T-helper 1 cell (primary cell): ENCODE data around the gene PGAP3.

Experiments
- DNase-seq, 5 donors: peaks; one replicate each; pipeline ENCODE4 v3.0.0-alpha.2; 2012 to 2020

PGAP3 gene

DNA sequence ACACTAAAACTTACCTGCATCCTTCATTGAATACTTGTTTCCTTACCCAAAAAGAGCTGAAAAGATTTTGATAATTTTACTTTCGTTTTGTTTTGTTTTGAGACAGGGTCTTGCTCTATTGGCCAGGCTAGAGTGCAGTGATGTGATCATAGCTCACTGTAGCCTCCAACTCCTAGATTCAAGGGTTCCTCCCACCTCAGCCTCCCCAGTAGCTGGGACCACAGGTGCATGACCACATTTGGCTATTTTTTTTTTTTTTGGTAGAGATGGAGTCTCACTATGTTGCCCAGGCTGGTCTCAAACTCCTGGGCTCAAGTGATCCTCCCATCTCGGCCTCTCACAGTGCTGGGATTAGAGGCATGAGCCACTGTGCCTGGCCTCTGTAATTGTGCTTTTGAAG, 32.8 kb downstream of the PGAP3 start:
- no peak for DNase-seq

DNA sequence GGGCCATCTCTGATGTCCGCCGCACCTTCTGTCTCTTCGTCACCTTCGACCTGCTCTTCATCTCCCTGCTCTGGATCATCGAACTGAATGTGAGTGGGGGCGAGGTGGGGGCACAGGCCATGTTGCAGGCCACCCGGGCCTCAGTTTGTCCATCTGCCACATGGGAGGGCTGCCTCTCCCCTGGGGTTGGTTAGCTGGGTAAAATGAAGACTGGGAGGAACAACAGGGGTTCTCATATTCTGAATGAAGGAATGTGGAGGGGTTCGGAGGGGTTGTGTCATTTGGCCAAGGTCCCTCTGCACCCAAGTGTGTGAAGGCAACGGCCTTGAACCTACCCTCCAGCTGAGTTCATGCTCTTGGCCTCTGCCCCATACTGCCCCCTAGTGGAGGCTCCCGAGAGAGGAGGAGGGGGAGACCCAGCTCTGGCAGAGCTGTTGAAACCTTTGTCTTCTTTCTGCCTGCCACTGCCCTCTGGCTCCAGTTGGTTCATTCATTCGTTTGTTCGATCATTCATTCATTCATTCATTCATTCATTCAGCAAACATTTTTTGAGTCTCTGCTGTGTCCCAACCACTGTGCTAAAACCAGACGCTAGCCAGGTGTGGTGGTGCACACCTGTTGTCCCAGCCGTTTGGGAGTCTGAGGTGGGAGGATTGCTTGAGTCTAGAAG, 34.1 kb downstream of the PGAP3 start:
- DNase-seq: peak; percentile 51 to 80 (median 67)

DNA sequence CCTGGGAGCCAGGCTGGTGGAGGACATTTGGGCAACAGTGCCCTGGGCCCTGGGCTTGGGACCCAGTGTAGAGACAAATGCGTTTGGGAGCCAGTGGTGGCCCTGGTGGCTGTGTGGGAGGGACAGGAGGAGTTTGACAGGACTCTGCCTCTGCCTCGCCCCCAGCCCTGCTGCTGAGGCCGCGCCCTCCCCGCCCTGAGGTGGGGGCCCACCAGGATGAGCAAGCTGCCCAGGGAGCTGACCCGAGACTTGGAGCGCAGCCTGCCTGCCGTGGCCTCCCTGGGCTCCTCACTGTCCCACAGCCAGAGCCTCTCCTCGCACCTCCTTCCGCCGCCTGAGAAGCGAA, 34.6 kb downstream of the PGAP3 start:
- DNase-seq: no peak

GRCh38 chr17:39652587-39653315, 35.1 kb downstream of the PGAP3 start:
- DNase-seq: no peak

DNA sequence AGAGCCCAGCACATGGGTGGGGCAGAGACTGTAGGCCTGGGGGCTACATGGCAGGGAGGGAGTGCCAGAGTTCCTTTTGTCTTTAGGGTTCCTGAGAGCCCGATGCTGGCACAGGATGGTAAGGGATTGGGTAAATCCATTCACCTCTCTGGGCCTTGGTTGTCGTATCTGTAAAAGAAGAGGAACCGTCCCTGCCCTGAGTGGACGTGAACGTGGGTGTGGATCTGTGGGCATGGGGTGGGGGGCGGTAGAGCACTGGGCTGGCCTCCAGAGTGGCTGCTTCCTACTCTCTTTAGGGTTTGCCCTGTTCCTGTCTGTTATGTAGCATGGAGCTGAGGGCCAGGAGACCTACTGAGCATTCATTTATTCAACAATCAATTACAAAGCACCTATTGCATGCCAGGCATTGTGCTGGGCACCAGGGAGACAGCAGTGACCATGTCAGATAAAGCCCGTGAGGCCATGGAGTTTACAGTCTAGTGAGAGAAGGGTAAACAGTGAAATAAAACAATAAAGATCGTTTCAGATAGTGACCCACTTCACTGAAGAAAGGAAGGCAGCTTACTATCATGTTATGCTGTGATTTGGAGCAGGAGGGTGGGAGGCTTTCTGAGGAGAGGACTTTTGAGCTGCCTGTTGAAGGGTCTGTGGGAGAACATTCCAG, 35.8 kb downstream of the PGAP3 start:
- no peak for DNase-seq

- DNase-seq: no peak
Observed at GRCh38 chr17:39650121-39650579, 37.7 kb downstream of the PGAP3 start.

DNA sequence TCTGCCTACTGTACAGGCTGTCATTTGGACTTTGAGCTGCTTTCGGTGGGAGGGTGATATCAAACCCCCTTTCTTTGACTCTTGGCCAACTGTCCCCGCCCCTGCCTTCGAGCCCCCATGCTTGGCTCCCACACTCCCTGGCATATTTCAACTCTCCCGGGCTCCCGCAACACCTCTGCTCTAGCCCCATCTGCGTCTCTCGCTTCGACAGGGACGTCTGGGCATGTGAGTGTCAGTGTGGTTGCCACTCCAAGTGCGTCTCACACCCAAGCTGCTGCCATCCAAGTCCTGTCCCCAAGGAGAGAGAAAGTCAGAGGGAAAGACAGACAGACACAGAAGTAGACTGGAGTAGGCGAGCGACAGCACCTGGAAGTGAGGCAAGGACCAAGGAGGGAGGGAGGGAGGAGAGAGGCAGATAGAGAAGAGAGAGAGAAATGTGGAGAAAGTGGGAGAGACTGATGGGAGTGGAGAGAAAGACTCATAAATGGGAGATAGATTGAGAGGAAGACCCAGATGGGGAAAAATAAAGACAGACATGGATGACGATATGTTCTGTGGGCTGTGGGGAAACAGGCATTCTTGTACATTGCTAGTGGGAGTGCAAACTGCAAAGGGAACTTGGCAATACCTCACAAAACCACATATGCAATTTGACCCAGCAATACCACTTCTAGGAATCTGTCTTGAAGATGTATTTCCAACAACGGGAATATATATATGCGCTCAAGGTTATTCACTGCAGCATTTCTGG, 39.1 kb downstream of the PGAP3 start:
- DNase-seq: no peak

- no peak for DNase-seq
Observed at GRCh38 chr17:39647256-39647655, 40.6 kb downstream of the PGAP3 start.

GRCh38 chr17:39643271-39643670, 44.6 kb downstream of the PGAP3 start:
- DNase-seq: no peak

- no peak for DNase-seq
Observed at GRCh38 chr17:39642291-39643074, 45.4 kb downstream of the PGAP3 start.

GRCh38 chr17:39641883-39642282, 46.0 kb downstream of the PGAP3 start:
- no peak for DNase-seq

GRCh38 chr17:39641097-39641496, 46.8 kb downstream of the PGAP3 start:
- no peak for DNase-seq

GRCh38 chr17:39640591-39641031, 47.2 kb downstream of the PGAP3 start:
- DNase-seq: no peak

DNA sequence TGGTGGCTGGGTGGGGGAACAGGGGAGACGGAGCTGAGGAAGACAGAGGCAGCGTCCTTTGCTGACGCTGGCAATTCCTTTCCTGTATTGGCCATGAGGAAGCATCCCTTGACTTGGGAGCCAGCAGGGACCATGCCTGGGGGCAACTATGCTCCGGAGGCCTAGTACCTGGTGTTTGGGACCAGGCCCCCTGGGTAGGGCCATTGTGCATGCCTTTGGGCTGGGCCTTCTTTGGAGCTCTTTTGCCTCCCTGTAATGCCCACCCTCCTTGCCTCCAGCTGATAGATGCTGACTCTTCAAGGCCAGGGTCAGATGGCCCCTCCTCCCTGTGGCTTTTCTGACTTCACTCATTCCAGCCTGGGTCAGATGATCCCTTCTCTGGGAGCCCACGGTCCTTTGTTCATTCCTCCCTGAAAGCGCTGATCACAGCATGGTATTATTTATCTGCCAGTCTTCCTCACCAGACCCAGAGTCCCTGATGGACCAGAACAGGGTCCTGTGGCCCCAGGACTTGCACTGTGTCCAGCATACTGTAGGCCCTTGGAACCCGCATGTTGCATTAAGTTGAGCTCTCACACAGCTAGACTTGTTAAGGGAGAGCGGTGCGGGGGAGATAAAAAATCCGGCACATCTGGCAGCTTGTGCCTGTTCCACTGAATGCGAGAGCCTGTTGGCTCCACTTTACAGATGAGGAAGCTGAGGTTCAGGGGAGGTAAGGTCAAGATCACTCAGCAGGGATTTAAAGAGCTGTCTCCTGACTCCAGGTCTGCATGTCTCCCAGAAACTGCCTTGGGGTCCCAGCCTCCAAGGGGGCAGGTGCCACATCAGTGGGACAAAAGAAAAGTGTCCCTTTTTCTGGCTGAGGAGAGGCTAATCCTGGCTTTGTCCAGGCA, 48.0 kb downstream of the PGAP3 start:
- no peak for DNase-seq

- no peak for DNase-seq
Observed at GRCh38 chr17:39639043-39639442, 48.8 kb downstream of the PGAP3 start.

GRCh38 chr17:39638317-39638716, 49.5 kb downstream of the PGAP3 start:
- DNase-seq: no peak

DNA sequence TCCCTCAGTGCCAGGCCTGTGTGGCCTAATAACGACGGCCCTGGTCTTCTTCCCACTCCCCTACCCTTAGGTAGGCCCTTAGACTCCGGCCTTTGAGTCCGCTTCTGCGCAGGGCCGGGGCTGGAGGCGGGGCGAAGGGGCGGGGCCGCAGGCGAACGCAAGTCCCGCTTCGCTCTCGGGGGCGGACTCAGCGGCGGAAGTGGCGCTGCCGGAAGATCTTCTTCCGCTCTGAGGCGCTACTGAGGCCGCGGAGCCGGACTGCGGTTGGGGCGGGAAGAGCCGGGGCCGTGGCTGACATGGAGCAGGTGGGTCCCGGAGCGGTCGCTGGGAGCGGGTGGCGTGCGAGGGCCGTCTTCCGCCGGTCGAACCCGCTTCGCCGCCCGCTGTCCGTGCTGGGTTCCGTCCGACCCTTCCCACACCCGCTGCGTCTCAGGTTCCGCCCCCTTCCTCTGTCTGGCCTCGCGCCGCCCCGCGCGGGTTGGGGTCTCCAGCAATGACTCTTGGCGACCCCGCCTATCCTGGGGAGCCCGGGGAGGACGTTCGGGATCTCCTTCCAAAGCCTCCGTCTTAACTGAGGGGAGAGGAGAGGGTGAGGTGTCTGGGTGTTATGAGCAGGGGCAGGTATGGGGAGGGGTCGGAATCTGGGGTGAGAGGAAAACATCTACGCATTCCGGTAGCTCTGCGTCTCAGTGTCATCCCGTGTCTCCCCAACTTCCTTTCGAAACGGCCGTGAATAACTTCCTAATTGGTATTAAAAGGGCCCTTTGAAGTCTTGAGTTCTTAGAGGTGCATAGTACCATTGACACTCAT, 50.7 kb downstream of the PGAP3 start, which contains the start of gene STARD3:
STARD3 (plus strand) TSS at position 218 of the 810 bp plus-strand sequence. CDS start 16,388 bp downstream, outside the sequence.
- peak; percentile 85 to 93 (median 87) for DNase-seq

DNA sequence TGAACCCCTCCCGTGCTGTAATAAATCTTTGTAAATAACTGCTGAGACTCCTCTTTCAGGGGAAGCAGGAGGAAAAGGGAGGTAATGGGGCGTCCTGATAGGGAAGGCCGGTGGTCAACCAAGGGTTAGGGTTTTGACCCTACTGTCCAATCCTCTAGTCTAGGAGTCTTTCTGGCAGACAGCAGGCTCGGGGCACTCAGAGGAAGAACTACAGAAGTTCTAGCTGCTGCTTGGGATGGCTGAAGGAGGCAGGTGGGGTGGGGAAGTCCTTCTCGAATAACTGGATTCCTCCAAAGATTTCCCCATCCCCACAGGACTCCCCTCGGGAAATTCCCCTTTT, 51.3 kb downstream of the PGAP3 start:
- DNase-seq: no peak

DNA sequence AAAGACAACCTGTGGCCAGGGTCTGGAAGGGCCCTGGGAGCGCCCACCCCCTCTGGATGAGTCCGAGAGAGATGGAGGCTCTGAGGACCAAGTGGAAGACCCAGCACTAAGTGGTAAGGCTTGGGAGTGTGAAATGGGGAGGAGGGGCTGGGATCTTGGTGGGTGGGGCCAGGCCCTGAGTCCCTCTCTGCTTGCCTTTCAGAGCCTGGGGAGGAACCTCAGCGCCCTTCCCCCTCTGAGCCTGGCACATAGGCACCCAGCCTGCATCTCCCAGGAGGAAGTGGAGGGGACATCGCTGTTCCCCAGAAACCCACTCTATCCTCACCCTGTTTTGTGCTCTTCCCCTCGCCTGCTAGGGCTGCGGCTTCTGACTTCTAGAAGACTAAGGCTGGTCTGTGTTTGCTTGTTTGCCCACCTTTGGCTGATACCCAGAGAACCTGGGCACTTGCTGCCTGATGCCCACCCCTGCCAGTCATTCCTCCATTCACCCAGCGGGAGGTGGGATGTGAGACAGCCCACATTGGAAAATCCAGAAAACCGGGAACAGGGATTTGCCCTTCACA, 52.2 kb downstream of the PGAP3 start:
- no peak for DNase-seq

DNA sequence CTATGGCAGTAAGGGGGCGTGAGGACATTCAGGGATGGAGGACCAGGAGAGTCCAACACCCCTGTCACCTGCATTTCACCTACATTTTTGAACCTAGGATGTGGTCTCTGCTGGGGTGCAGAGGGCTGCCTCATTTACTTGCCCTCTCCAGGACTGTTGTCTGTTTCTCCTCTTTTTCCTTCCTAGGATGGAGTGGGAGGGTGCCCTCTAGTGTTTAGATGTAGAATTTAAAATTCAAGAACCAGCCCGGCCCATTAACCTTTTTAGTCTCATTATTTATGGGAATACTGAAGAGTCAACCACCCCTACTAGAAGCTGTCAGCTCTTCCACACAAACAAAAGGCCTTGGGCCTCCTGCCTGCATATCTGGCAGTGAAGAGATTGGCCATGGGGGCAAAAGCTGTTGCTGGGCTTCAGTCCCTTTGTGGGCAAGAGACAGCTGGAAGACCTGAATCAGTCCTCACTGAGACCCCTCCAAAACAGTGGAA, 53.4 kb downstream of the PGAP3 start:
- peak in 1 of 5 donors; percentile 37 for DNase-seq
